HL-60/S4 treated with retinoic acid at 250 ng/mL for 4 days and 3 days (cell line): Measurements from ENCODE around the gene STON2.

Experiments used
- in situ Hi-C: fragments of 300-500 bp; cut with MboI; formaldehyde crosslinking; loops from 2 replicates; pipeline ENCODE4 v1.7.0; 2022; ENCODE audit warnings: low sequenced_read_pairs

STON2 gene

GRCh38 chr14:81418057-81418790 is 18.1 kb upstream of the STON2 start:
- in situ Hi-C loops, result no loop called here

- in situ Hi-C loops, result no loop called here
Measured at GRCh38 chr14:81416981-81417380, 16.9 kb upstream of the STON2 start.

- in situ Hi-C loops, result no loop called here
Measured at GRCh38 chr14:81416194-81416952, 16.2 kb upstream of the STON2 start.

DNA sequence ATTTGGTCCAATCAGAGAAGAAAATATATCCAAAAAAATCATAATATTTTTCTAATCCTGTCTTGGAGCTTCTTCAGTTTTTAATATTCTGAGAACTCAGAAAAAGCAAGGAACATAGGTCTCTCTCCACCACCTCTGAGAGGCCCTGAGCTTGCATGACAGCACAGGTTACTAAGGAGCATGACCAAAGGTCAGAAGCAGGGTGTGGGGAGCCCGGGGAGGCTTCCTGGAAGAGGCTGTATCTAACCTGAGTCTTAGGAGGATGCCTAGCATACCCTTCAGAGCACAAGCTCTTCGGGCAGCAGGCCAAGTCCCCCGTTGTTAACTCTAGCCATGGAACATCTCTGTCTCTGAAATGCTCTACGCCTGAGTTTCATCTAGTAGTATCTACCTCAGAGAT is 15.7 kb upstream of the STON2 start:
- in situ Hi-C loops, result no loop called here

GRCh38 chr14:81414123-81414522 is 14.0 kb upstream of the STON2 start:
- in situ Hi-C loops, result no loop called here

GRCh38 chr14:81412779-81413178 is 12.7 kb upstream of the STON2 start:
- in situ Hi-C loops, result no loop called here

DNA sequence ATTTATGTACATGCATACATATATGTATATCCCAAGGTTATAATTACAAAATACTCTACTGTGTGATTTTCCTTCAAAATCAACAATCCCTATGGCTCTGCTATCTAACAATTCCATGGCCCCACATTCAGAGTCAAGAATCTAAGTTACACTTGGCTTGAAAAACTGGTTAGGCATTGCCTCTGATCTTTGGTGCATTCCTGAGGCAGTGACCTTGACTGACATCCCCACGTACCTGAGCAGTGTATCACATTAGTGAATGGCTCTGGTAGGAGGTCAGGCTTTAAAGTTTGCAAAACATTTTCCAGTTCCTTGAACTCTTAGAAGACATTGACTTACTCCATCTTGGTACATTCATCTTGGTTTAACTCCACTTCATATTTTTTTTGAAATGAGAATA is 8.5 kb upstream of the STON2 start:
- in situ Hi-C loops, result no loop called here

DNA sequence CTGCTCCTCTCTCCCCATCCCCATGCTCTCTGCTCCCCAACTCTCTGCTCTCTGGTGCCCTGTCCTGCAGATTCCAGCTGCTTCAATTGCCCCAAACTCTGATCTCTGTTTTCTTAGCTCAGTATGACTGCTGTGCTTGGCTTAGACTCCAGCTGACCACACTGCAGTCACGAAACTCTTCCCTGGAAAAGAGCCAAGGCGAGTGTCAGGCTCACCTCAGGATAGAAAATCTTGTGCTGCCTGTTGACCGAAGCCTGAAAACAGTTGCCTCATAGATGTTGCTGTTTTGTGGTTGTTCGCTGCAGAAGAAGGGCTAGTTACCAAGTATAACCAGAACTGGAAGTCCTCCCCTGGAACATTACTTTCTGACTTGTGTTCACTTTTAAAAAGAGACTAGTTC is 6.7 kb upstream of the STON2 start:
- in situ Hi-C loops, result no loop called here

DNA sequence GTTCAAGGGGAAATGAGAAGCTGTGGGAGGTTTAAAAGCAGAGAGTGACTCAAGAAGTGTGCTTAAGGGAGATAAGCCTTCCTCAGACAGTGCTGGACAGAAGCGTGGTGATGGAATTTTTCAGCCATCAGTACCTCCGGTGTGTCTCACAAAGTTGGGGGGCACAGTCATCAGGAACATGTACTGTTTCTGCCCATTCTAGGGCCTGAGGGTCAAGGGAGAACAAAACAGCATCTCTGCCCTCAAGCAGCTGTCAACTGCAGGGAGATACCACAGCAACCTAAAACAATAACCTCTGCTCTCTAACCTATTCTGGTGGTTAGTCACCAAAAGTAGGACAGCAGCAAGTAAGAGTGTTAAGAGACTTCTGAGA is 2.0 kb upstream of the STON2 start:
- in situ Hi-C loops, result no loop called here

DNA sequence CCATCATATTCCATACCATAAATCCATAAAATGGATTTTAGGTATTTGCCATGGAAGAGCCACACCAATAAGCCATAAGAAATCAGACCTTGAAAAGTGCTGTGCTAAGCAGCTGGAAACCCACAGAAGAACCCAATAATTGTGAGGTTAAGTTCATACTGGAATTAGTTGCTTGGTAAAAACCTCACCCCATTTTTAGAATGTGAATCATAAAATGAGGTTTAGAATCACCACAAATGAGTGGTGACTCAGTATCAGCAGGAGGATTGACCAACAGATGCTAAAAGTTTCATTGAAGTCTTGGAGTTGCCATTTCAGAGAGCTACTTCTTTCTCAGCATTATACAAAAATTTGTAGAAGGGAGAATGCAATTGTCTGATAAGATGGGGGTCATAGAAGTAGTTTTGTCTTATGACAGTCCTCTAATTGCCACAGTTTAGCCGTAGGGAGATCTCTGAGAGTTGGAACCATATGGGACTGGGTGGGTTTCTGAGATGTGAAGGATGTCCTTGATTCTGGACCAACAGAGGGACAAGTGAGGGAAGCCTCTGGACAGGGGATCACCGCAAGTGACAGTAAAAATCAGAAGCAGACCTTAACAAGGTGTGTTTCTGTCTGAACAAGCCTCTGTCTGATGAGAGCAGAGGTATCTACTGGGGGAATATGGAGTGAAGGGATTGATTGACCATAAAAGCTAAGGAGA is 1.4 kb upstream of the STON2 start:
- in situ Hi-C loops, result no loop called here

- in situ Hi-C loops, result no loop called here
Measured at GRCh38 chr14:81400852-81401251, 728 bp upstream of the STON2 start.

GRCh38 chr14:81398196-81398891 is 1.8 kb downstream of the STON2 start:
- in situ Hi-C loops, result no loop called here

GRCh38 chr14:81396113-81396512 is 4.0 kb downstream of the STON2 start:
- in situ Hi-C loops, result no loop called here

DNA sequence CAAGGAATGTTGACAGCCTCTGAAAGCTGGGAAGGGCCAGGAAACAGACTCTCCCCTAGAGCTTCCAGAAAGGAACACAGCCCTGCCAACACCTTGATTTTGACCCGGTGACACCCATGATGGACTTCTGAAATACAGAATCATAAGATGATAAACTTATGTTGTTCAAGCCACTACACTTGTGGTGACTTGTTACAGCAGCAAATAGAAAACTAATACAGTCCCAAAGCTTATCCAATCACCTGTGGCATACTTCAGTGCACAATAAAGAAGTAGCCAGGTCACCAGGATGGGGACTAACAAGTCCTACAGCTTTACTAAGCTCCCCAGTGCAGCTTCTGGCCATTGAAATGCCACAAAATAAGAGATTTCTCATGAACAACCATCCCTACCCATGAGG is 5.4 kb downstream of the STON2 start:
- in situ Hi-C loops, result no loop called here

DNA sequence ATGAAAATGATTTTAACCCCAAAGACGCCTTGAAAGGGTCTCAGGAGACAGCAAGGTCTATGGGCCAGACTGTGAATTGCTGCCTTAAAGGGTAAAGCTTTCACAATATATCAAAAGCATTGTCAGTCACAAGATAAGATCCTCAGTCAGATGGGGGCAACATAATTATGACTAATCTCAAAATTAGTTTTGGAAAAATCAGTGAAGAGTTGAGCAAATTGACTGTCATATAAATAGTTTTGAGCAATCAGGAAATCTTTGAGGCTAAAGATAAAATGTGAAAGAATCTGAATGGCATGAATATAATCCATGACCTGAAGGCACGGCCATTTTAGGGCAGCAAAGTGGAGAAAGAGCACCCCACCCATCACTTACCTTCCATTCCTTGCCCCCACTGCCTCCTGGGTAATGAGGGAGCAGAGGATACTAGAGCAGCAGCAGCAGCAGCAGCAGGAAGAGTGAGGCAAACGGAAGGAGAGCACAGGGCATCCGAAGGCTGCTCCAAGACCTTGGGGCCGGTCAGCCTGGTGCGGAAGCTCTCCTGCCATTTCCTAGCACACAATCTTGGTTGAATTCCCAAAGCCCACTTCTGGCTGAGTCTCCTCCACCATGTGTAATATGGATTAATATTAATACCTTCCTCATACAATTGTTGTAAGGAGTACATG is 7.0 kb downstream of the STON2 start:
- in situ Hi-C loops, result no loop called here

DNA sequence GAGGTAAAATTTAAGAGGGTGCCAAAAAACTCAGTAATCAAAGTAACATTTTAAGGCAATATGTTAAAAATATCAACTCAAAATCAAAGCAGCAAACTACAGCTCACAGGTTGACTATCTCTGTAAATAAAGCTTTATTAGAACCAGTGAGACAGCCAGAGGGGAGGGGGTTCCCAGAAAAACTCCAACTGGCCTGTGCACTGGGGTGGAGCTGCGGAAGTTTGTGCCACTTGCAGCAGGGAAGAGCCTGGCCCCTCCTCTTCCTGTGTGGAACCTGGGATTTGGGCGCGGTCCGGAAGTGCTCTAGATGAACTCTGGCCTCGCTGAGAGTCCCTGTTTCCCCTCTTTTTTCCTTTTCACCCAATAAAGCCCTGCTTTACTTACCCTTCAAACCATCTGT is 8.1 kb downstream of the STON2 start:
- in situ Hi-C loops, result no loop called here

DNA sequence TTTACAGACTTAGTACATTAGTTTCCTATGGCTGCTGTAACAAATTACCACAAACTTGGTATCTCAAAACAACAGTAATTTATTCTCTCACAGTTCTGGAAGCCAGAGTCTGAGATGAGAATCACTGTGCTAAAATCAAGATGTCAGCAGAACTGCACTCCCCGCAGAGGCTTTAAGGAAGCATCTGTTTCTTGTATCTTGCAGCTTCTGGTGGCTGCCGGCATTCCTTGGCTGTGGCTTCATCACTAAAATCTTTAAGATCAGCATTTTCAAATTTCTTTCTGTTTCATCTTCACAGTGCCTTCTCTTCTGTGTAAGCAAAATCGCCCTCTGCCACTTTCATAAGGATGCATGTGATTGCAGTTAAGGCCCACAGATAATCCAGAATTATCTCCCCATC is 9.4 kb downstream of the STON2 start:
- in situ Hi-C loops, result no loop called here

- in situ Hi-C loops, result no loop called here
Measured at GRCh38 chr14:81388336-81388735, 11.8 kb downstream of the STON2 start.

DNA sequence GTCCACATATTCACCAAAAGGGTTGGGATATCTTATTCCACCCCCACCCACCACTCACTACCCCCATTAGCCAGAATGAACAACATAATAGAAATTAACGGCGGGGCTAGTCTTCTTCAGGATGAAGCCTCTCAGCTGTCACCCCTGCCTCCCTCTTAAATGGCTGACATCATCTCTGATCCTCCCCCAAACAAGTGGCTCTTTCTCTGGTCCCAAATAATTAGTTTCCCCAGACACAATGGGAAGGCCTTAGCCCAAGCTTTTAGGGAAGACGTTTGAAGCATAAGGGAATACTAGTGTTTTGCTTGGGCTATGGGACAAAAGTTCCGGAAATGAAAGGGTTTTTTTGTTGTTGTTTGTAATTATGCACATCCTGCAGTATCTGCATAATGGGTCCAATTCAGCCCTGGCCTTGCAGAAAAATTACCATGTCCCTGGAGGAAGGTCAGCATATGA is 13.8 kb downstream of the STON2 start:
- in situ Hi-C loops, result no loop called here

- in situ Hi-C loops, result no loop called here
Measured at GRCh38 chr14:81385886-81386285, 14.2 kb downstream of the STON2 start.

- in situ Hi-C loops, result no loop called here
Measured at GRCh38 chr14:81385419-81385818, 14.7 kb downstream of the STON2 start.
